ENCODE data around the gene NOP14.

- no peak for TF ChIP-seq CTCF (conservative IDR thresholded peaks at IDR 0.05)
- no peak for TF ChIP-seq EZH2 (IDR thresholded peaks at IDR 0.05; ENCODE audit: low read depth)
These were observed 26.4 kb downstream of the NOP14 start for GRCh38 chr4:2936773-2937145.
